NCI-H748 (cell line): ENCODE data around the gene MORC4.

Source experiments
- DNase-seq: peaks from one replicate; lab custom pipeline; 2025; ENCODE audit not compliant: unreplicated experiment; lab: John Stamatoyannopoulos, UW

The MORC4 gene

GRCh38 chrX:106954041-106954440 is 46.0 kb downstream of the MORC4 start:
- no peak for DNase-seq

GRCh38 chrX:106952988-106953387 is 47.0 kb downstream of the MORC4 start:
- DNase-seq, result no peak

- no peak for DNase-seq
These were observed 47.5 kb downstream of the MORC4 start for GRCh38 chrX:106952538-106952937.

- DNase-seq, result no peak
These were observed 47.9 kb downstream of the MORC4 start for GRCh38 chrX:106952089-106952488.

GRCh38 chrX:106951230-106951629 is 48.8 kb downstream of the MORC4 start:
- no peak for DNase-seq

GRCh38 chrX:106950381-106950780 is 49.6 kb downstream of the MORC4 start:
- DNase-seq, result no peak

- no peak for DNase-seq
These were observed 50.6 kb downstream of the MORC4 start for GRCh38 chrX:106949366-106949765.

- no peak for DNase-seq
These were observed 51.4 kb downstream of the MORC4 start for GRCh38 chrX:106948641-106949040.

GRCh38 chrX:106946464-106946863 is 53.5 kb downstream of the MORC4 start:
- DNase-seq, result no peak

GRCh38 chrX:106940068-106940467 is 59.9 kb downstream of the MORC4 start:
- DNase-seq, result no peak

- DNase-seq, result no peak
These were observed 60.4 kb downstream of the MORC4 start for GRCh38 chrX:106939566-106939965.

GRCh38 chrX:106936246-106936645 is 63.8 kb downstream of the MORC4 start:
- DNase-seq, result no peak

GRCh38 chrX:106935175-106935574 is 64.8 kb downstream of the MORC4 start:
- DNase-seq, result no peak

- DNase-seq, result no peak
These were observed 66.5 kb downstream of the MORC4 start for GRCh38 chrX:106933538-106933961.

- DNase-seq, result no peak
These were observed 67.0 kb downstream of the MORC4 start for GRCh38 chrX:106932960-106933537.

GRCh38 chrX:106932492-106932923 is 67.5 kb downstream of the MORC4 start:
- no peak for DNase-seq

- no peak for DNase-seq
These were observed 68.1 kb downstream of the MORC4 start for GRCh38 chrX:106931831-106932491.

- no peak for DNase-seq
These were observed 71.8 kb downstream of the MORC4 start for GRCh38 chrX:106928227-106928626.

- no peak for DNase-seq
These were observed 72.3 kb downstream of the MORC4 start for GRCh38 chrX:106927700-106928099.

- DNase-seq, result no peak
These were observed 73.0 kb downstream of the MORC4 start for GRCh38 chrX:106927023-106927422.

GRCh38 chrX:106921637-106922036 is 78.4 kb downstream of the MORC4 start:
- no peak for DNase-seq

- no peak for DNase-seq
These were observed 80.0 kb downstream of the MORC4 start, which contains the start of gene CLDN2 for GRCh38 chrX:106919932-106920452. Gene CLDN2, plus strand, starts transcription at chrX:106920402. Its CDS starts 7,827 bp downstream, at chrX:106928229.
